Activated T-helper 9 cell treated with anti-CD3 and anti-CD28 coated beads, Interleukin-2, amount 50 U/mL, for 16 hours (primary cell): ENCODE data around the gene SDR39U1.

Experiments used
- DNase-seq: peaks from one replicate; pipeline ENCODE4 v3.0.0-alpha.2; 2020; ENCODE audit warnings: low read depth

The SDR39U1 gene

GRCh38 chr14:24441904-24442239, 704 bp downstream of the SDR39U1 start:
- DNase-seq = no peak

DNA sequence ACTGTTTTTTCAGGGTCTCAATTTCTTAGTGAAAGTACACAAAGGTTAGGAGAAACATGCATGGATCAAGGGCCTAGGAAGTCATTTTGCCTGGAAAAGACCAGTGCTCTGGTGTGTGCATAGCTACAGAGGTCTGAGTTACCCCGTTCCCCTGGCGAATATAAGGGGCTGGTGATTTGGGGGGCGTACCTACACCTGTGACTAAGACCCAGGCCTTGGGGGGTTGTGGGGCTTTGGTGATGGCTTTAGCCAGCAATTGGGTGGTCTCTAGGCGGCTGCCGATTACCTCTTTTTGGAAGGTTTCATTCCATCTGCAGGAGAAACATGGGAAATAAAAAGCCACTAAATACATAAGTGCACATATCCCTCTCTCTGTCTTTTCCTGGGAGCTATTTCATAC, 1.1 kb downstream of the SDR39U1 start:
- no peak for DNase-seq

GRCh38 chr14:24440606-24441399, 1.8 kb downstream of the SDR39U1 start:
- DNase-seq = no peak

- no peak for DNase-seq
Observed at GRCh38 chr14:24439830-24440605, 2.6 kb downstream of the SDR39U1 start.

DNA sequence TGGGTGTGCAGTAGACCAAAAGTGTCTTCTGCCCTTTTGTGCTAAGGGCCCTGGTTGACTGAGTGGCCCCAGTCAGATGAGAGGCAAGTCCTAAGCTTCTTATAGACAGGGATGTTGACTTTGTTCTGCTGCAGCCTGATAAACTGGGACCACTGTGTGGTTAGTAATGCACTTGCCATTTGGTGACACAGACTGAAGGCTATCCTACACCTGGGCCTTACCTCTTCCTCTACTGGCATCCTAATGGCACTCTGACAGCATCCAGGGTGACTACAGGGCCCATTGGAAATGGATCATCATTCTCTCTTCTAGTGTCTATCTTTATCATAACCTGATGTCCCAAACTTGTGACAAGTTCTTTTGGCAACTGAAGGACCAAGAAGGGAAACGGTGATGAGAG, 3.3 kb downstream of the SDR39U1 start:
- no peak for DNase-seq

DNA sequence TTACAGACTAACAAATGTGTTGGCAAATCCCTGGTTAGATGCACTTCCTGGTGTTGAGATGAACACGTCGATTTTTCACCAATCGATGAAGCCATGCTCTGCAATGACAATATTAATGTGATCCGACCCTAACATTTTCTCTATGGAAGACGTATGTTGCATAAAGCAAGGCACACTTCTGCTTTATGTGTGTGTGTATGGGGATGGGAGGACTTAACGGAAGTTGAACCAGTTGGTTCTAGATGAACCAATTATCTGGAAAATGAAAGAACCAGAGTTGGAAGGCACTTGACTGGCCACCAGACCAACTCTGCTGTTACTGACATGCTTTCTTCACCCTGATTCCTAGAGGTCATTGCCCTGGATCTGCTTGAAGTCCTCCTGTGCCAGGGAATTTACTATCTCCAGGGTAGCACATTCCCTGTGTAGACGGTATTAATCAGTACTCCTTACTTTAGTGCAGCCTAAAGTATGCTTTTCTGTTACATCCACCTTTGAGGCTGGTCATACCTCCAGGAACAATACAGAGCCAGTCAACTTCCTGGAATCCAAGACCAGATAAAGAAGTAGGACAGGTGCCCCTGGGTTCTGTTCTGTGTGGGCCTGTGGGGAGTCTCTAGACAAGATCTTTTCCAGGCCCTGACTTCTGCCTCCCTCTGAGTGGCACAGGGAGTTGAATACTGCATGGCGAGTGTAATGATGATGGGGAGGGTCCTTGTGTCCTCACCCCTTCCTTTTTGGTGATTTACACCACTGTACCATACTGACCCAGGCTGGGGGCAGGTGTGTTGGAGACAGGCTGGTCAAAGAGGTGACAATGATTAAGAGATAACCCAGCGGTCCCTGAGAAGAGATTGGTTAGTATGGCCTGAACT, 4.1 kb downstream of the SDR39U1 start:
- DNase-seq = no peak

GRCh38 chr14:24437736-24438067, 4.9 kb downstream of the SDR39U1 start:
- DNase-seq = no peak

- no peak for DNase-seq
Observed at GRCh38 chr14:24437020-24437735, 5.4 kb downstream of the SDR39U1 start.

- no peak for DNase-seq
Observed at GRCh38 chr14:24436355-24437019, 6.1 kb downstream of the SDR39U1 start.

DNA sequence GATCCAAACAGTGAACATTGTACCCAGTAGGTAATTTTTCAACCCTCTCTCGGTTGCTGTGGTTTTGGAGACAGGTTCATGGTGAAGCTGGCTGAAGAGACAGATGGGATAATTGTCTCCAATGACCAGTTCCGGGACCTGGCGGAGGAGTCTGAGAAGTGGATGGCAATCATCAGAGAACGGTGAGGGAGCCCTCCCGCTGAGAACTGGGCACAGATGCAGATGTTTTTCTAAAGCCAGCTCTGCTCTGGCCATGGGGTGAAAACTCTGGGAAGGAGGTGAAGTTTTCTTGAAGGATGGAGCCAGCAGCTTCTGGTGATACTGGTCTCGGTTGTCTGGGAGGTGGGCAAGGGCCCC, 6.6 kb downstream of the SDR39U1 start:
- no peak for DNase-seq

DNA sequence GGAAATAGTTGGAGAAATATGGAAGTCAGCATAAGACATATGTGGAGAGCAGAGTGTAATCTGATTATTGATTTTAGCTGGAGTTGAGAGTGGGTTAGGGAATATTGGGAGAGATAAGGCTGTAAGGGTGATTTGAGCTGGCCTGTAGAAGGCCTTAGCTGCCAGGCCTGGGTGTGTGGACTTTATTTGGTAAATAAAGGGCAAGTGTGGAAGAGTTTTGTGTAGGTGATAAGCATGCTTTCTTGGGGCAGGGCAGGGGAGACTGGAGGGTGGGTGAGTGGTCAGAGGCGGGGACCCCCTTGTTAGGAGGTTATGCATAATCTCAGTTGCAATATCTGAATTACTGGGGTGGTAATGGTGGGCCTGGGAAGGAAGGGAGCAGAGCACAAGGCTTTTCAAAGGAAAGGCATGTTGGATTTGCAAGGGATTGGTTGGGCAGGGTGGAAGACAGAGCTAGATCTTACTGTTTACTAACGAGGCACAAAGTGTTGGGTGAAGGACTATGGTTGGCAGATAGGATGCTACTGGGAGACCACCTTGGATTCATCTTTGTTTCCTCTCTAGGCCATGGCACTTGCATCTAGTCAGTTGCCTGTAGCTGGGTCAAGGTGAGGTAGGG, 7.3 kb downstream of the SDR39U1 start:
- no peak for DNase-seq

- no peak for DNase-seq
Observed at GRCh38 chr14:24434676-24435075, 7.9 kb downstream of the SDR39U1 start.

DNA sequence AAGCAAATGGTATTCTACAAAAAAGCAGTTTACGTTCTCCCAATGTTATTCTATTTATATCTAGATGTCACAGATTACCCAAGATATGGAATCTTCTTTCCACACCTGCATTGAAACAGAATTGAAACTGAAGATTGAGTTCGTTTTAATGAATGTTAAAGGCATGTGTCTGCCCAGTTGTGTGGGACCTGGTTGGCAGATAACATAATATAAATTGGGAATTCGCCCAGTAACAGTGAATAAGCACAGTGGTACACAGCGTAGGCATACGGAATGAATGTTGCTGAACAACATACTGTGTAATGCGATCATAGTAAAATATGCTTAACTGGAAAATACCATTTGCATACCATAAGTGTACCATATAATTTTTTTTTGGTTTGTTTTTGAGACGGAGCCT, 8.5 kb downstream of the SDR39U1 start:
- no peak for DNase-seq

- DNase-seq = no peak
Observed at GRCh38 chr14:24432259-24433131, 10.1 kb downstream of the SDR39U1 start.

- peak; percentile 81 for DNase-seq
Observed at GRCh38 chr14:24431569-24432258, 10.9 kb downstream of the SDR39U1 start.

DNA sequence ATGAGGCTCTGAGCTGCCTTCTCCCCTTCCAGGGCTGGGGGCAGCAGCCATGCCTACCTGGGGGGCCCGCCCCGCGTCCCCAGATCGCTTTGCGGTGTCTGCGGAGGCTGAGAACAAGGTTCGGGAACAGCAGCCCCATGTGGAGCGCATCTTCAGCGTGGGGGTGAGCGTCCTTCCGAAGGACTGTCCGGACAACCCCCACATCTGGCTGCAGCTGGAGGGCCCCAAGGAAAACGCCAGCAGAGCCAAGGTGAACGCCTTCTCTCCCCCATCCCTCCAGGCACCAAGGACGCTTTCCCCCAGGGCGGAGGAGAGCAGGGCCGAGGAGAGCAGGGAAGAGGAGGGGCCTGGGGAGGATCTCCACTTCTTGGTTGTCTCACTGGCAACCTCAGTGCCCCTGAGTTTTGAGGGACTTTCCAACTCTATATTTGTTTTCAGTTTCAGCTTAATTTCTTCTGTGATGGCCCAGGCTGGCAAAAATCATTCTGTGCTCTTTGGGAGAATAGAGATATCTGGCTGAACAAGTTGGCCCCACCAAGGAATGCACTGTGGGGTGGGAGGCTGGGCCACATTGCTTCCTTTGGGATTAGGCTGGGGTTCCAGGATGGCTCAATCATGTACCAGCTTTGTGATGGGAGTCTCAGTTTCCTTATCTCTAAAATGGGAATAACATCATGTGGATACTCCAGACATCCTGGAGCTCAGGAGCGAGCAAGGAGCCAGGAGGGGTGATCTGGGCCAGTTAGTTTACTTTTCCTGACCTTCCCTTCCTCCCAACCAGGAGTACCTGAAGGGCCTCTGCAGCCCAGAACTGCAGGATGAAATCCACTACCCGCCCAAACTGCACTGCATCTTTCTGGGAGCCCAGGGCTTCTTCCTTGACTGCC, 11.7 kb downstream of the SDR39U1 start:
- DNase-seq = peak; percentile 48

GRCh38 chr14:24430143-24430681, 12.4 kb downstream of the SDR39U1 start:
- DNase-seq = peak; percentile 35
